ENCODE results near the gene XPO1.

DNA sequence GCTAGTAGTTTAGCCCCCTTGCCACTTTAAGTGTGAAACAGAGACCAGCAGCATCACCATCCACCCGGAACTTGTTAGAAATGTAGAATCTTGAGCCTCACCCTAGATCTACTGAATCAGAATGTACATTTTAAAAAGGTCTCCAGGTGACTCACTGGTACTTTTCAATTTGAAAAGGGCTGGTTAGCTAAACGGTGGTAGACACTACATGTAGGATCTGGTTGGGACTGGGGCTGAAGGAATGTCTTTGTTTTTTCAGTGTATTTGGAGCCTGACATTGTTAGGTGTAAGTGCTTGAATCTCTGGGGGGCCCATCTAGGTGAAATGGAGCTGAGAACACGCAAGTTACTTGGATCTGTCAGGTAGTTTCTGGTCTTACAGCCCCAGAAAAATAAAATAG, 44.0 kb upstream of the XPO1 start:
- TF ChIP-seq, protein P1, sequence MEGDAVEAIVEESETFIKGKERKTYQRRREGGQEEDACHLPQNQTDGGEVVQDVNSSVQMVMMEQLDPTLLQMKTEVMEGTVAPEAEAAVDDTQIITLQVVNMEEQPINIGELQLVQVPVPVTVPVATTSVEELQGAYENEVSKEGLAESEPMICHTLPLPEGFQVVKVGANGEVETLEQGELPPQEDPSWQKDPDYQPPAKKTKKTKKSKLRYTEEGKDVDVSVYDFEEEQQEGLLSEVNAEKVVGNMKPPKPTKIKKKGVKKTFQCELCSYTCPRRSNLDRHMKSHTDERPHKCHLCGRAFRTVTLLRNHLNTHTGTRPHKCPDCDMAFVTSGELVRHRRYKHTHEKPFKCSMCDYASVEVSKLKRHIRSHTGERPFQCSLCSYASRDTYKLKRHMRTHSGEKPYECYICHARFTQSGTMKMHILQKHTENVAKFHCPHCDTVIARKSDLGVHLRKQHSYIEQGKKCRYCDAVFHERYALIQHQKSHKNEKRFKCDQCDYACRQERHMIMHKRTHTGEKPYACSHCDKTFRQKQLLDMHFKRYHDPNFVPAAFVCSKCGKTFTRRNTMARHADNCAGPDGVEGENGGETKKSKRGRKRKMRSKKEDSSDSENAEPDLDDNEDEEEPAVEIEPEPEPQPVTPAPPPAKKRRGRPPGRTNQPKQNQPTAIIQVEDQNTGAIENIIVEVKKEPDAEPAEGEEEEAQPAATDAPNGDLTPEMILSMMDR (conservative IDR thresholded peaks at IDR 0.05; ENCODE audit: low read depth, low read length) = no peak
- TF ChIP-seq EZH2 (IDR thresholded peaks at IDR 0.05; ENCODE audit: borderline replicate concordance, low read depth, low read length, poor library complexity, severe bottlenecking) = no peak
